ENCODE measurements around the gene IQGAP2.

Gene IQGAP2

DNA sequence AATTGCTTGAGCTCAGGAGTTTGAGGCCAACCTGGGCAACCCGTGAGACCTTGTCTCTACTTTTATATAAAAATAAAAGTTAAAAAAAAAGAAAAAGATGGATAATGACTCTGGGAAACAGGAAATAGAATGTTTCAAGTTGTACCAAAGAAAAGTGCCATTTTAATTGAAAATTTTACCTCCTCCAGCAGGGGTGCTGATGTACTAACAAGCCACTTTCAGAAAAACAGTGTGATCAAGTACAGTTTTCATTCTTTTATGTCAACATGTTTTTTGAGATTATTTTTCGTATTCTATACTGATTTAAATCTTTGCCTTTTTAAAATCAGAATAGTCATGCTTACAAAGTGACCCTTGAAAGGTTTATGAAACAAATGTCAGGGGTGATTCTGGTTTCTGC, 343.6 kb downstream of the IQGAP2 start:
- no peak for DNase-seq
- Histone ChIP-seq H3K27ac (ENCODE audit: insufficient read depth, low read length, poor library complexity, severe bottlenecking) (no peak overlapping the region), H3K4me1 (ENCODE audit: control insufficient read depth, insufficient read depth, low read length, poor library complexity, severe bottlenecking) (no peaks in the 10 kb centered on the region), H3K27me3 (replicated peaks; ENCODE audit: control insufficient read depth, insufficient read depth, low read length, poor library complexity, severe bottlenecking) (no peaks in the 10 kb centered on the region), H3K36me3 (ENCODE audit: control insufficient read depth, insufficient read depth, low read length) (no peaks in the 10 kb centered on the region), H3K9me3 (ENCODE audit: control insufficient read depth, low read length) (no peaks in the 10 kb centered on the region), H3K4me3 (ENCODE audit: insufficient read depth, low read depth, low read length, poor library complexity, severe bottlenecking) (no peak overlapping the region)

GRCh38 chr5:76747706-76748105, 344.6 kb downstream of the IQGAP2 start:
- DNase-seq: no peak
- Histone ChIP-seq H3K27me3 (replicated peaks; ENCODE audit: control insufficient read depth, insufficient read depth, low read length, poor library complexity, severe bottlenecking) (no peaks in the 10 kb centered on the region), H3K4me3 (ENCODE audit: insufficient read depth, low read depth, low read length, poor library complexity, severe bottlenecking) (no peak overlapping the region), H3K27ac (ENCODE audit: insufficient read depth, low read length, poor library complexity, severe bottlenecking) (no peak overlapping the region), H3K9me3 (ENCODE audit: control insufficient read depth, low read length) (no peaks in the 10 kb centered on the region), H3K4me1 (ENCODE audit: control insufficient read depth, insufficient read depth, low read length, poor library complexity, severe bottlenecking) (no peaks in the 10 kb centered on the region), H3K36me3 (ENCODE audit: control insufficient read depth, insufficient read depth, low read length) (no peaks in the 10 kb centered on the region)

DNA sequence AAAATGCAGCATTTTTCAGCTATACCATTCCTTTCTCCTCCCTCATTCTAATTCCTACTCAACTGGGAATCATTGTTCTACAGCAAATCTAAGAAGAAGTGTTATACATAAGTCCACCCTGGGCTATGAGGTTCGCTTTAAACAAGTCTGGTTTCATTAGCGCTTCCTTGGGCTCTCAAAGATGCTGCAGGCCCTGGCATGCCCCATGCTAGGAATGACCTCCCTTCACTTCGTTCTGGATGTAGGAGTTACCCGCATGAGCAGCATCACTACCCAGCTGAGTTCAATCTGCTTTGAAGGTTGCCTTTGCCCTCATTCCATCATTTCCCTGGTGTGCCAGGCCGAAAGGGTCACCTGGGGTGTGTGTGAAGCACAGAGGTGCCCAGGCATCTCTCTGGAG, 348.2 kb downstream of the IQGAP2 start:
- Histone ChIP-seq H3K27ac (ENCODE audit: insufficient read depth, low read length, poor library complexity, severe bottlenecking) (no peak overlapping the region), H3K27me3 (replicated peaks; ENCODE audit: control insufficient read depth, insufficient read depth, low read length, poor library complexity, severe bottlenecking) (no peaks in the 10 kb centered on the region), H3K9me3 (ENCODE audit: control insufficient read depth, low read length) (no peaks in the 10 kb centered on the region), H3K4me3 (ENCODE audit: insufficient read depth, low read depth, low read length, poor library complexity, severe bottlenecking) (no peak overlapping the region), H3K4me1 (ENCODE audit: control insufficient read depth, insufficient read depth, low read length, poor library complexity, severe bottlenecking) (no peaks in the 10 kb centered on the region), H3K36me3 (ENCODE audit: control insufficient read depth, insufficient read depth, low read length) (no peaks in the 10 kb centered on the region)
- no peak for DNase-seq

DNA sequence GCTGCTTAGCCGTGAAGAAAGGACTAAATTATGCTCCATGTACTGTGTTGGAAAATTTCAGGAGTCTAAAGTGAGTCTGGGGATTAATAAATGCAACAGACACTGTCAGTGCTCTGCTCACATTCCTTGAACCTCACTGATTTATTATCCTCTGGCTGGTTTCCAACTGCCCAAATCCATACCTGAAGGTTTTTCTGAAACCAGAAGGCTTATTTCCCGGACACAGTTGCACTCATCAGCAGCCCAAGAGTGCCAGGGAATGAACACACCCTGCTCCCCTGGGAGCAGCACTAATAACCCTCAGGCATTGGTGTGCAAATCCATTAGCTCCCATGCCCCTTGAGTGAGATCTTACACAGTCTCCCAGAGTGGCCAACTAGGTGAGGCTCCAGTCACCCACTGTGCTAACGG, 351.6 kb downstream of the IQGAP2 start:
- Histone ChIP-seq H3K4me3 (ENCODE audit: insufficient read depth, low read depth, low read length, poor library complexity, severe bottlenecking) (no peak overlapping the region), H3K36me3 (ENCODE audit: control insufficient read depth, insufficient read depth, low read length) (no peaks in the 10 kb centered on the region), H3K27ac (ENCODE audit: insufficient read depth, low read length, poor library complexity, severe bottlenecking) (no peak overlapping the region), H3K9me3 (ENCODE audit: control insufficient read depth, low read length) (no peaks in the 10 kb centered on the region), H3K27me3 (replicated peaks; ENCODE audit: control insufficient read depth, insufficient read depth, low read length, poor library complexity, severe bottlenecking) (no peaks in the 10 kb centered on the region), H3K4me1 (ENCODE audit: control insufficient read depth, insufficient read depth, low read length, poor library complexity, severe bottlenecking) (no peaks in the 10 kb centered on the region)
- no peak for DNase-seq

- Histone ChIP-seq H3K27me3 (replicated peaks; ENCODE audit: control insufficient read depth, insufficient read depth, low read length, poor library complexity, severe bottlenecking) (no peaks in the 10 kb centered on the region), H3K27ac (ENCODE audit: insufficient read depth, low read length, poor library complexity, severe bottlenecking) (no peak overlapping the region), H3K36me3 (ENCODE audit: control insufficient read depth, insufficient read depth, low read length) (no peaks in the 10 kb centered on the region)
Observed at GRCh38 chr5:76755779-76756637, 352.9 kb downstream of the IQGAP2 start.

GRCh38 chr5:76757049-76757448, 354.0 kb downstream of the IQGAP2 start:
- DNase-seq: no peak
- no peaks in the 10 kb centered on the region for H3K36me3 ChIP-seq (ENCODE audit: control insufficient read depth, insufficient read depth, low read length)
- H3K9me3 ChIP-seq (ENCODE audit: control insufficient read depth, low read length): no peaks in the 10 kb centered on the region
- H3K27me3 ChIP-seq (replicated peaks; ENCODE audit: control insufficient read depth, insufficient read depth, low read length, poor library complexity, severe bottlenecking): no peaks in the 10 kb centered on the region
- H3K4me1 ChIP-seq (ENCODE audit: control insufficient read depth, insufficient read depth, low read length, poor library complexity, severe bottlenecking): no peaks in the 10 kb centered on the region
- H3K27ac ChIP-seq (ENCODE audit: insufficient read depth, low read length, poor library complexity, severe bottlenecking): no peak overlapping the region
- no peak overlapping the region for H3K4me3 ChIP-seq (ENCODE audit: insufficient read depth, low read depth, low read length, poor library complexity, severe bottlenecking)

More at GRCh38 chr5:76755779-76756637, 352.9 kb downstream of the IQGAP2 start:
- Histone ChIP-seq H3K9me3 (ENCODE audit: control insufficient read depth, low read length) (no peaks in the 10 kb centered on the region), H3K4me1 (ENCODE audit: control insufficient read depth, insufficient read depth, low read length, poor library complexity, severe bottlenecking) (no peaks in the 10 kb centered on the region), H3K4me3 (ENCODE audit: insufficient read depth, low read depth, low read length, poor library complexity, severe bottlenecking) (no peak overlapping the region)
- DNase-seq: no peak

Data from effector memory CD4-positive, alpha-beta T cell (primary cell).